ENCODE measurements around the gene NLGN1.

NLGN1 gene

GRCh38 chr3:173762501-173762900 lies 365.0 kb downstream of the NLGN1 start:
- no peak overlapping the region for H3K4me3 ChIP-seq (ENCODE audit: control insufficient read depth in 1 of 7, extremely low read depth in 1 of 7, insufficient read depth in 4 of 7, low read depth in 2 of 7, low read length in 6 of 7)
- H3K27me3 ChIP-seq (replicated peaks in 2 of 5; ENCODE audit: control insufficient read depth in 4 of 5, insufficient read depth in 5 of 5, low read length in 4 of 5): no peaks in the 10 kb centered on the region
- H3K9me3 ChIP-seq (ENCODE audit: control extremely low read depth in 1 of 5, control insufficient read depth in 4 of 5, insufficient read depth in 2 of 5, low read depth in 1 of 5, low read length in 4 of 5): no peaks in the 10 kb centered on the region
- ChIA-PET POLR2A (no interaction called here), CTCF (no interaction called here)
- H3K4me1 ChIP-seq (ENCODE audit: control extremely low read depth in 1 of 4, control insufficient read depth in 4 of 4, insufficient read depth in 4 of 4, low read length in 3 of 4): no peaks in the 10 kb centered on the region
- H3K36me3 ChIP-seq (ENCODE audit: control insufficient read depth in 4 of 4, insufficient read depth in 4 of 4, low read length in 3 of 4): no peaks in the 10 kb centered on the region
- WGBS (ENCODE audit: insufficient coverage): 65% methylated on average over 2 of the region's 4 CpGs
- no peak overlapping the region for H3K27ac ChIP-seq (ENCODE audit: insufficient read depth in 1 of 2, low read depth in 1 of 2, low read length in 2 of 2, poor library complexity in 1 of 2, severe bottlenecking in 2 of 2)
- no peak for DNase-seq

GRCh38 chr3:173770011-173770410 lies 372.5 kb downstream of the NLGN1 start:
- Histone ChIP-seq H3K27ac (ENCODE audit: insufficient read depth in 1 of 2, low read depth in 1 of 2, low read length in 2 of 2, poor library complexity in 1 of 2, severe bottlenecking in 2 of 2) (no peak overlapping the region), H3K9me3 (ENCODE audit: control extremely low read depth in 1 of 5, control insufficient read depth in 4 of 5, insufficient read depth in 2 of 5, low read depth in 1 of 5, low read length in 4 of 5) (no peaks in the 10 kb centered on the region), H3K4me1 (ENCODE audit: control extremely low read depth in 1 of 4, control insufficient read depth in 4 of 4, insufficient read depth in 4 of 4, low read length in 3 of 4) (no peaks in the 10 kb centered on the region), H3K4me3 (ENCODE audit: control insufficient read depth in 1 of 7, extremely low read depth in 1 of 7, insufficient read depth in 4 of 7, low read depth in 2 of 7, low read length in 6 of 7) (no peak overlapping the region), H3K36me3 (ENCODE audit: control insufficient read depth in 4 of 4, insufficient read depth in 4 of 4, low read length in 3 of 4) (no peaks in the 10 kb centered on the region), H3K27me3 (replicated peaks in 2 of 5; ENCODE audit: control insufficient read depth in 4 of 5, insufficient read depth in 5 of 5, low read length in 4 of 5) (no peaks in the 10 kb centered on the region)
- POLR2A ChIA-PET: no interaction called here
- WGBS (ENCODE audit: insufficient coverage): no CpG with 5 or more reads among the region's 2 CpGs
- CTCF ChIA-PET: no interaction called here
- DNase-seq: no peak

GRCh38 chr3:173770796-173771573 lies 373.4 kb downstream of the NLGN1 start:
- Histone ChIP-seq H3K4me3 (ENCODE audit: control insufficient read depth in 1 of 7, extremely low read depth in 1 of 7, insufficient read depth in 4 of 7, low read depth in 2 of 7, low read length in 6 of 7) (no peak overlapping the region), H3K9me3 (ENCODE audit: control extremely low read depth in 1 of 5, control insufficient read depth in 4 of 5, insufficient read depth in 2 of 5, low read depth in 1 of 5, low read length in 4 of 5) (no peaks in the 10 kb centered on the region), H3K4me1 (ENCODE audit: control extremely low read depth in 1 of 4, control insufficient read depth in 4 of 4, insufficient read depth in 4 of 4, low read length in 3 of 4) (no peaks in the 10 kb centered on the region), H3K36me3 (ENCODE audit: control insufficient read depth in 4 of 4, insufficient read depth in 4 of 4, low read length in 3 of 4) (no peaks in the 10 kb centered on the region), H3K27ac (ENCODE audit: insufficient read depth in 1 of 2, low read depth in 1 of 2, low read length in 2 of 2, poor library complexity in 1 of 2, severe bottlenecking in 2 of 2) (no peak overlapping the region), H3K27me3 (replicated peaks in 2 of 5; ENCODE audit: control insufficient read depth in 4 of 5, insufficient read depth in 5 of 5, low read length in 4 of 5) (no peaks in the 10 kb centered on the region)
- ChIA-PET CTCF (no interaction called here), POLR2A (no interaction called here)
- WGBS (ENCODE audit: insufficient coverage): 83% methylated on average over 1 of the region's 3 CpGs
- peak in 2 of 3 donors; percentile 3 to 30 for DNase-seq

GRCh38 chr3:173773800-173774199 lies 376.3 kb downstream of the NLGN1 start:
- CTCF ChIA-PET: interaction anchor here (1.2 kb wide), 1 partner anchor 79 kb away, joined by 3 read pairs; no protein-coding TSS in a partner anchor
- POLR2A ChIA-PET: no interaction called here
- 100% methylated on average over 3 of the region's 3 CpGs for WGBS (ENCODE audit: insufficient coverage)
- DNase-seq: no peak
- Histone ChIP-seq H3K4me1 (ENCODE audit: control extremely low read depth in 1 of 4, control insufficient read depth in 4 of 4, insufficient read depth in 4 of 4, low read length in 3 of 4) (no peaks in the 10 kb centered on the region), H3K9me3 (ENCODE audit: control extremely low read depth in 1 of 5, control insufficient read depth in 4 of 5, insufficient read depth in 2 of 5, low read depth in 1 of 5, low read length in 4 of 5) (peaks cover 0 to 1% (median 0%) of the 10 kb centered on the region in 5 experiments), H3K4me3 (ENCODE audit: control insufficient read depth in 1 of 7, extremely low read depth in 1 of 7, insufficient read depth in 4 of 7, low read depth in 2 of 7, low read length in 6 of 7) (no peak overlapping the region), H3K27ac (ENCODE audit: insufficient read depth in 1 of 2, low read depth in 1 of 2, low read length in 2 of 2, poor library complexity in 1 of 2, severe bottlenecking in 2 of 2) (no peak overlapping the region), H3K27me3 (replicated peaks in 2 of 5; ENCODE audit: control insufficient read depth in 4 of 5, insufficient read depth in 5 of 5, low read length in 4 of 5) (no peaks in the 10 kb centered on the region), H3K36me3 (ENCODE audit: control insufficient read depth in 4 of 4, insufficient read depth in 4 of 4, low read length in 3 of 4) (no peaks in the 10 kb centered on the region)

- H3K27ac ChIP-seq (ENCODE audit: insufficient read depth in 1 of 2, low read depth in 1 of 2, low read length in 2 of 2, poor library complexity in 1 of 2, severe bottlenecking in 2 of 2): no peak overlapping the region
- H3K4me3 ChIP-seq (ENCODE audit: control insufficient read depth in 1 of 7, extremely low read depth in 1 of 7, insufficient read depth in 4 of 7, low read depth in 2 of 7, low read length in 6 of 7): no peak overlapping the region
- DNase-seq: no peak
- no peaks in the 10 kb centered on the region for H3K27me3 ChIP-seq (replicated peaks in 2 of 5; ENCODE audit: control insufficient read depth in 4 of 5, insufficient read depth in 5 of 5, low read length in 4 of 5)
- CTCF ChIA-PET: interaction anchor here (1.2 kb wide), 1 partner anchor 79 kb away, joined by 3 read pairs; no protein-coding TSS in a partner anchor
- no peaks in the 10 kb centered on the region for H3K4me1 ChIP-seq (ENCODE audit: control extremely low read depth in 1 of 4, control insufficient read depth in 4 of 4, insufficient read depth in 4 of 4, low read length in 3 of 4)
- H3K36me3 ChIP-seq (ENCODE audit: control insufficient read depth in 4 of 4, insufficient read depth in 4 of 4, low read length in 3 of 4): no peaks in the 10 kb centered on the region
- POLR2A ChIA-PET: no interaction called here
- peaks cover 0 to 1% (median 0%) of the 10 kb centered on the region in 5 experiments for H3K9me3 ChIP-seq (ENCODE audit: control extremely low read depth in 1 of 5, control insufficient read depth in 4 of 5, insufficient read depth in 2 of 5, low read depth in 1 of 5, low read length in 4 of 5)
Observed at GRCh38 chr3:173774294-173774693, 376.8 kb downstream of the NLGN1 start.

GRCh38 chr3:173778251-173778650 lies 380.7 kb downstream of the NLGN1 start:
- Histone ChIP-seq H3K27ac (ENCODE audit: insufficient read depth in 1 of 2, low read depth in 1 of 2, low read length in 2 of 2, poor library complexity in 1 of 2, severe bottlenecking in 2 of 2) (no peak overlapping the region), H3K4me3 (ENCODE audit: control insufficient read depth in 1 of 7, extremely low read depth in 1 of 7, insufficient read depth in 4 of 7, low read depth in 2 of 7, low read length in 6 of 7) (no peak overlapping the region), H3K27me3 (replicated peaks in 2 of 5; ENCODE audit: control insufficient read depth in 4 of 5, insufficient read depth in 5 of 5, low read length in 4 of 5) (no peaks in the 10 kb centered on the region), H3K4me1 (ENCODE audit: control extremely low read depth in 1 of 4, control insufficient read depth in 4 of 4, insufficient read depth in 4 of 4, low read length in 3 of 4) (no peaks in the 10 kb centered on the region), H3K9me3 (ENCODE audit: control extremely low read depth in 1 of 5, control insufficient read depth in 4 of 5, insufficient read depth in 2 of 5, low read depth in 1 of 5, low read length in 4 of 5) (peaks cover 0 to 1% (median 0%) of the 10 kb centered on the region in 5 experiments), H3K36me3 (ENCODE audit: control insufficient read depth in 4 of 4, insufficient read depth in 4 of 4, low read length in 3 of 4) (no peaks in the 10 kb centered on the region)
- POLR2A ChIA-PET: no interaction called here
- no peak for DNase-seq
- WGBS (ENCODE audit: insufficient coverage): no CpG with 5 or more reads among the region's 2 CpGs
- CTCF ChIA-PET: no interaction called here

- no CpG with 5 or more reads among the region's 3 CpGs for WGBS (ENCODE audit: insufficient coverage)
- no peak overlapping the region for H3K27ac ChIP-seq (ENCODE audit: insufficient read depth in 1 of 2, low read depth in 1 of 2, low read length in 2 of 2, poor library complexity in 1 of 2, severe bottlenecking in 2 of 2)
- ChIA-PET POLR2A (no interaction called here), CTCF (no interaction called here)
- H3K9me3 ChIP-seq (ENCODE audit: control extremely low read depth in 1 of 5, control insufficient read depth in 4 of 5, insufficient read depth in 2 of 5, low read depth in 1 of 5, low read length in 4 of 5): peaks cover 0 to 1% (median 0%) of the 10 kb centered on the region in 5 experiments
- H3K4me1 ChIP-seq (ENCODE audit: control extremely low read depth in 1 of 4, control insufficient read depth in 4 of 4, insufficient read depth in 4 of 4, low read length in 3 of 4): no peaks in the 10 kb centered on the region
- H3K27me3 ChIP-seq (replicated peaks in 2 of 5; ENCODE audit: control insufficient read depth in 4 of 5, insufficient read depth in 5 of 5, low read length in 4 of 5): no peaks in the 10 kb centered on the region
- H3K4me3 ChIP-seq (ENCODE audit: control insufficient read depth in 1 of 7, extremely low read depth in 1 of 7, insufficient read depth in 4 of 7, low read depth in 2 of 7, low read length in 6 of 7): no peak overlapping the region
- no peaks in the 10 kb centered on the region for H3K36me3 ChIP-seq (ENCODE audit: control insufficient read depth in 4 of 4, insufficient read depth in 4 of 4, low read length in 3 of 4)
- no peak for DNase-seq
Observed at GRCh38 chr3:173780067-173780466, 382.5 kb downstream of the NLGN1 start.

All from common myeloid progenitor, CD34-positive (primary cell).